GM18502 (cell line): ENCODE results near the gene SNX5.
A peak's percentile ranks its signal among the peaks of the same experiment; 100 is the strongest.

Source experiments
- ATAC-seq: cut with Tn5 transposase; IDR thresholded peaks from one replicate; pipeline ENCODE4 v1.9.1; 2021; ENCODE audit warnings: mild to moderate bottlenecking; ENCODE audit not compliant: unreplicated experiment, poor library complexity

SNX5 gene

GRCh38 chr20:17943343-17943742 is 25.3 kb downstream of the SNX5 start:
- ATAC-seq, result peak; percentile 77

- no peak for ATAC-seq
Observed at GRCh38 chr20:17941826-17942196, 26.8 kb downstream of the SNX5 start.

GRCh38 chr20:17941087-17941825 is 27.3 kb downstream of the SNX5 start:
- no peak for ATAC-seq

- no peak for ATAC-seq
Observed at GRCh38 chr20:17940224-17940971, 28.2 kb downstream of the SNX5 start.

GRCh38 chr20:17939622-17940223 is 28.9 kb downstream of the SNX5 start:
- no peak for ATAC-seq

- ATAC-seq, result peak; percentile 74
Observed at GRCh38 chr20:17938871-17939619, 29.5 kb downstream of the SNX5 start.

GRCh38 chr20:17936761-17937732 is 31.5 kb downstream of the SNX5 start:
- no peak for ATAC-seq

GRCh38 chr20:17936286-17936760 is 32.3 kb downstream of the SNX5 start:
- ATAC-seq, result no peak

- ATAC-seq, result no peak
Observed at GRCh38 chr20:17935761-17936160, 32.8 kb downstream of the SNX5 start.

- ATAC-seq, result no peak
Observed at GRCh38 chr20:17935186-17935585, 33.4 kb downstream of the SNX5 start.

- no peak for ATAC-seq
Observed at GRCh38 chr20:17934141-17934862, 34.3 kb downstream of the SNX5 start.

- ATAC-seq, result no peak
Observed at GRCh38 chr20:17933711-17934110, 34.9 kb downstream of the SNX5 start.

- ATAC-seq, result no peak
Observed at GRCh38 chr20:17933121-17933520, 35.5 kb downstream of the SNX5 start.

- ATAC-seq, result no peak
Observed at GRCh38 chr20:17932396-17932795, 36.2 kb downstream of the SNX5 start.

GRCh38 chr20:17931513-17931912 is 37.1 kb downstream of the SNX5 start:
- ATAC-seq, result no peak

GRCh38 chr20:17928633-17929311 is 39.8 kb downstream of the SNX5 start:
- ATAC-seq, result no peak

GRCh38 chr20:17928211-17928611 is 40.4 kb downstream of the SNX5 start:
- ATAC-seq, result no peak

- ATAC-seq, result no peak
Observed at GRCh38 chr20:17925940-17926300, 42.7 kb downstream of the SNX5 start.
